HG03460 (cell line): ENCODE data around the gene PRDM16.

Experiments
- ATAC-seq: cut with Tn5 transposase; IDR thresholded peaks from one replicate; pipeline ENCODE4 v1.9.1; 2021; ENCODE audit not compliant: unreplicated experiment

The PRDM16 gene

DNA sequence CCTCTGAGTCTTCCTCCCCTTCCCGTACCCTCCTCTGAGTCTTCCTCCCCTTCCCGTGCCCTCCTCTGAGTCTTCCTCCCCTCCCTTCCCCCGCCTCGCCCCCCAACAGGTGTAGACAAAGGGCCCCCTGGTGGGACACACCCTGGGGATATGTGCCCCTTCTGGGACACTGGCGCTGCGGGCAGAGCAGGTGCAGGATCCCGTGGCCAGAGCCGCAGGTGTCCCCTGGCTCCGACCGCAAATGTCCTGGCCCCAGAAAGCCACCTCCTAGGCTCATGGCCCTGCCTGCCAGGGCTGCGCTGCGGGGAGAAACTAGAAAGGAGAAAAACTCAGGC lies 334.0 kb downstream of the PRDM16 start:
- no peak for ATAC-seq

DNA sequence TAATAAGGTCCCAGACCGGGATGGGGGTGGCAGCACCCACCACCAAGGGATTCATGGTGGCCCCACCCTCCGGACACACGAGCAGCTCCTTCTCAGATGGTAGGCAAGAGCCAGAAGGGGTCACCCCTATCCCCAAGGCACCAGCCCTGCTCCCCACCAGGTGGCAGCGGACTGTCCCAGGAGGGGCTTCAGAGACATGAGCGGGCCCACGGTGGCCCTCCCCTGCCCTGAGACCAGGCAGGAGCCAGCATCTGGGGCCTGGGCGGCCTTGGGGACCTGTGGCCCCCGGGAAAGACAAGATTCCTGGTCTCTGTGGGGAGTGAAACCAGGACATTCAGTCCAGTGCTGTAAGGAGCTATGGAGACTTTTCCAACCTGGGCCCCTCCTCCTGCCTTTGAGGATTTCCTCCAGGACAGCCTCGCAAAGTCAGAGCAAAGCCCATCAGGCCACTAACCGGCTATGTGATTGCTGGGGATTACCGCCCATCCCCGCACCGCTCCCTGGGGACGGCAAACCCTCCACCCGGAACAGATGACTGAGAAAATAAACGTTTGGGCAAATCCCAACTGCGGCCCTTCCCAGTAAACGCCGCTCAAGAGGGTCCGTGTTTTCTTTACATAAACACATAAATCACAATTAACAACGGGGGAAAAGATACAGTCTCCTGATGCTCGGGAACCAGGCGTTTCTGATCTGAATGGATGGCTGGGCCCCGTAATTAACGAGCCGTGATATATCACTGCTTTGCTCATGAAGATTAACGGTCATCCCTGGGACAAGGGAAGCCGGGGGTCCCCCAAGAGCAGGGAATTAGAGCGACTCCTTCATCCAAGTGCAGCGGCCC lies 334.6 kb downstream of the PRDM16 start:
- no peak for ATAC-seq

DNA sequence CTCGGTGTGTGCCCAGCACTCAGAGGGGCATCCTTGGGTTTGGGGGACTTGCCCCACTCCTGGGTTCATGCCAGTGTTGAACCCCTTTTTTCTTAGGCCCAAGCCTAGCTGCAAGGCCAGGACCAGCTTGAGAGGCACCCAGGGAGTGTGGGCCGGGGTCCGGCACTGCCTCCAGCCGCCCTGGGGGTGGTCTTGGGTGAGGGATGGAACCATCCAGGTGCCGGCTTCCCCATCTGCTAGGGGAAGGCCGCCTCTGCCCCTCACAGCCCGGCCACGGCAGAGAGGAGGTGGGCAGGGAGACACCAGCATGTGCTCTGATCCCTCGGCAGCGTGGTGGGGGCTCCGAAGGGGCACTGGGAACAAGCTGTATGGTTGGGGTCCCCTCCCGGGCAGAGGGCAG lies 335.3 kb downstream of the PRDM16 start:
- ATAC-seq: no peak

DNA sequence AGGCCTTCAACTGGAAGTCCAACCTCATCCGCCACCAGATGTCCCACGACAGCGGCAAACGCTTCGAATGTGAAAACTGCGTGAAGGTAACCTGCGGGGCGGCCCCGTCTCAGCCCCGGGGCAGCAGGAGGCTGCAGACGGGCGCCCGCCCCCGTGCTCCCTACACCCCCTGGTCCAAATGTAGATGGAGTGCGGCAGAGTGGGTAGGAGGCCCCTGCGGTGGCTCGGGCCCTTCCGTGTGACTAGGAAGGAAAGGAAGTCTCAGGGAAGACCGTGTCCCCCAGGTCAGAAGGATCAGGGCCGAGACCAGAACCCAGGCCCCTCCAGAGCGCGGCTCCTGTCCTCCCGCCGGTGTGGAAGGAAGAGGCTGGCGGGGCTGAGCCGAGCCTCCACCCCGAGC lies 335.8 kb downstream of the PRDM16 start:
- ATAC-seq: no peak

DNA sequence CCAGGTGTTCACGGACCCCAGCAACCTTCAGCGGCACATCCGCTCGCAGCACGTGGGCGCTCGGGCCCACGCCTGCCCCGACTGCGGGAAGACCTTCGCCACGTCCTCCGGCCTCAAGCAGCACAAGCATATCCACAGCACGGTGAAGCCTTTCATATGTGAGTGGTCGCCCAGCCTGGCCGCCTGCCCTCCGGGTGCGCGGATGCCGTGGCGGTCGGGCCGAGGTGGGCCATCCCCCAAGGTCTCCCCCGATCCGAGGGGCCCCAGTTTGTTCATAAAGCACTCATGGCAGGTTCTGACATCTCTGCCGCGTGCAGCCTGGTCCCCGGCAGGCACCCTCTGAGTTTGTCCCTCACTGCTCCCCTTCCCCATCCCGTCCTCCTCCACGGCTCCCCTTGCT lies 336.5 kb downstream of the PRDM16 start:
- no peak for ATAC-seq

DNA sequence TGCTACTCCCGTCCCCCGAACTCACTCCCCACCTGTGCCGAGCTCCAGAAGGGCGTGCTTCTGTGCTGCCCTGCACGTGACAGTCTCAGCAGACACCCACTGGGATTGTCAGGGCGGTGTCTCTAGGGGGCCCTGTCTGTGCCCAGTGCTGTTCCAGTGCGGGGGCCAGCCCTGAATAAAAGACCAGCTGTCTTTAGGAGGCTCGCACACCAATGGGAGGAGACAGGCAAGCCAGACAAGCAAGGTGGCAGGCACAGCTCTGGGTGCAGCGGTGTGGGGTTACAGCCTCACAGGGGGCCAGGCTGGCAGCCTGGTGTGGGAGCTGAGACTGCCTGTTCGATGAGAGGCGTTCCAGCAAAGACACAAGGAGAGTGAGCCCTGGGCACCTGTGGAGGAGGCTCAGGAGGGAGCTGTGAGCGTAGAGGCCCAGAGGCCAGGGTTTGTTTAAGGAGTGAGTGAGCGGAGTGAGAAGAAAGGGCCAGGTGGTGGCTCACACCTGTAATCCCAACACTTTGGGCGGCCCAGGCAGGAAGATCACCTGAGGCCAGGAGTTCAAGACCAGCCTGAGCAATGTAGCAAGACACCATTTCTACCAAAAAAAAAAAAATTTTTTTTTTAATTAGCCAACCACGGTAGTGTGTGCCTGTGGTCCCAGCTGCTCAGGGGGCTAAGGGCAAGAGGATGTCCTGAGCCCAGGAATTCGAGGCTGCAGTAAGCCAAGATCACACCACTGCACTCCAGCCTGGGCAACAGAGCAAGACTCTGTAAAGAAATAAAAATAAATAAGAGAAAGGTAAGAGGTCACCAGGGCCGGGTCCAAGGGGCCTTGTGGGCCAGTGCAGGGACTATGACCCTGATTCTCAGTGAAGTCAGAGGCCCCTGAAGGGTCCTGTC lies 337.2 kb downstream of the PRDM16 start:
- ATAC-seq: no peak

DNA sequence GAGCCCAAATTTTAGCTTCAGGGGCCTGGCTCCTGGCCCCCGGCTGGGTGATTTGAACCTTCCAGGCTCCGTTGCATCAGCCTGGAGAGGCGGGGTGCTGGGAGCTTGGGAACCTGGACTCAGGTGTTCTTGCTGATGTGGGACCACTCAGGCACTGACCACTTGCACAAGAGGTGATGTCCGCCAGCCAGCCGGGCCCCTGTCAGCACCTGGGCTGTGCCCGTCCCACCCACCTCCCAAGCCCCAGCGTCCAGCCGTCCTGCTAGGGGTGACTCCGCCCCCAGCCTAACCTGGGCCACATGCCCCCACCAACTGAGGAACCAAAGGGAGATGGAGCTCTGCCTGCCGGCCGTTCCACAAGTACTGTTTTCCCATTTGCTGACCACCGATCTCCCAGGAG lies 338.0 kb downstream of the PRDM16 start:
- ATAC-seq: no peak

DNA sequence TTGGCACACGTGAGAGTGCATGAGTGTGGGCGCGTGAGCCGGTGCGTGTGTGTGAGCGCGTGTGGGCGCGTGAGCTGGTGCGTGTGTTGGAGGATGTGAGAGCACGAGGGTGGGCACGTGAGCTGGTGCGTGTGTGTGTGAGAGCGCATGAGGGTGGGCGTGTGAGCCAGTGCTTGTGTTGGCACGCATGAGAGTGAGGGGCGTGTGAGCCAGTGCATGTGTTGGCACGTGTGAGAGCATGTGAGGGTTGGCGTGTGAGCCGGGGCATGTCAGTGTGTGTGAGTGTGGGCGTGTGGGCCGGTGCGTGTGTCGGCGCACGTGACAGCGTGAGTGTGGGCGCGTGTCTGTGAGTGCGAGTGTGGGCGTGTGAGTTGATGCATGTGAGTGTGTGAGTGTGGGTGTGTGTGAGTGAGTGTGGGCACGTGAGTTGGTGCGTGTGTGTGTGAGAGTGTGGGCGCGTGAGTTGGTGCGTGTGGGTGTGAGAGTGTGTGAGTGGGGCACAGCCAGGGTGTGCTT lies 339.8 kb downstream of the PRDM16 start:
- no peak for ATAC-seq

DNA sequence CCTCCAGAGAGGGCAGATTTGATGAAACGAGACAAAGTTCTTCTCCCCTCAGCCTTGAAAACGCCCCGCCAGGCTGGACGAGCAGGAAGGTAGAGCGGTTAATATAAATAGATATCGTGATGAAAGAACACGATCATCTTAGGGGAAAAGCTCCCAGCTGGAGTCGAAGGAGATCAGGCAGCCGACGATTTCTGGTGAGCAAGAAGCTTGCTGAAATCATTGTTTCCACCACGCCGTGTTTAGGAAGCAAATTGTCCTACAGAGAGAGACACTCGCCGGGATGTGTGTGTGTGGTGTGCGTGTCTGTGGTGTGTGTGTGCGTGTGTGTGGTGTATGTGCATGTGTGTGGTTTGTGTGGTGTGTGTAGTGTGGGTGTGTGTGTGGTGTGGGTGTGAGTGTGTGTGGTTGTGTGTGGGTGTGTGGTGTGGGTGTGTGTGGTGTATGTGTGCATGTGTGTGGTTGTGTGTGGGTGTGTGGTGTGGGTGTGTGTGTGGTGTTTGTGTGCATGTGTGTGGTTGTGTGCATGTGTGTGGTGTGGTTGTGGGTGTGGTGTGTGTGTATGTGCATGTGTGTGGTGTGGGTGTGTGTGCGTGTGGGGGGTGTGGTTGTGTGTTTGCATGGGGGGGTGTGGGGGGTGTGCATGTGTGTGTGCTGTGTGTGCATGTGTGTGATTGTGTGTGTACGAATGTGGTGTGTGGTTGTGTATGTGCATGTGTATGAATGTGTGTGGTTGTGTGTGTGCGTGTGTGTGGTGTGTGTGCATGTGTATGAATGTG lies 340.6 kb downstream of the PRDM16 start:
- no peak for ATAC-seq

DNA sequence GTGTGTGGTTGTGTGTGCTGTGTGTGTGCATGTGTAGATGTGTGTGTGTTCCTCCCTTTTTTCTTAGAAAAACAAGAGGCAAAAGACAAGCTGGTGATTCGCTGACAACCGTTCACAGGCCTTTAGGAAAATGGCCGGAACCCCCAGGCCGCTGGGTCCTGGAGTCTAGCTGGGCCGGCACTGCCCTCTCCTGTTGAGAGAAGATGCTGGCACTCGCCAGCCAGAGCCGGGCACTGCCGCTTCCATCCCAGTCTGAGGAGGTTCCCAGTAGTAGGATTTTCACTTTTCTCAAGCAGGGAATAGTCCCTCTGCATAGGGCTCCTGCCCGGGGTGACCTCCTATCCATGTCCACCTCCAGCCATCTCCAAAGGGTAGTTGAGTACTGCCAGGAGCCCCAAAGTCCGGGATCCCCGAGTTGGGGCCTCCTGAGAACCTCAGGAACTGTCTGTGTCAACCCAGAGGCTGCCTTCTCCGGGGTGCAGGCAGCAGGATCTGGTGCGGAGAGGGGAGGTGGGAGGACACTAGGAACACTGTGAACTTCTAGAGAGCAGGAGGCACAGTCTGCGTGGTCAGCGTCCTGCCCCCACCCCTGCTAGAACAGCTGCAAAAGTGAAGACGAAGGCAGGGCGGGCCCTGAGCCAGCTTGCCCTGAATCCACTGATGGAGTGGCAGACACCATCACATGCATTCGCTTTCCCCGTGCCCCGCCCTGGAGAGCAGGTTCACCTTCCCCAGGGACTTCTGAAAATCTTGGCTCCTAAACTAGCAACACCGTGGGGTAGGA lies 341.3 kb downstream of the PRDM16 start:
- no peak for ATAC-seq

DNA sequence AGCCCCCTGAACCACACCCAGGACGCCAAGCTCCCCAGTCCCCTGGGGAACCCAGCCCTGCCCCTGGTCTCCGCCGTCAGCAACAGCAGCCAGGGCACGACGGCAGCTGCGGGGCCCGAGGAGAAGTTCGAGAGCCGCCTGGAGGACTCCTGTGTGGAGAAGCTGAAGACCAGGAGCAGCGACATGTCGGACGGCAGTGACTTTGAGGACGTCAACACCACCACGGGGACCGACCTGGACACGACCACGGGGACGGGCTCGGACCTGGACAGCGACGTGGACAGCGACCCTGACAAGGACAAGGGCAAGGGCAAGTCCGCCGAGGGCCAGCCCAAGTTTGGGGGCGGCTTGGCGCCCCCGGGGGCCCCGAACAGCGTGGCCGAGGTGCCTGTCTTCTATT lies 342.8 kb downstream of the PRDM16 start:
- no peak for ATAC-seq

DNA sequence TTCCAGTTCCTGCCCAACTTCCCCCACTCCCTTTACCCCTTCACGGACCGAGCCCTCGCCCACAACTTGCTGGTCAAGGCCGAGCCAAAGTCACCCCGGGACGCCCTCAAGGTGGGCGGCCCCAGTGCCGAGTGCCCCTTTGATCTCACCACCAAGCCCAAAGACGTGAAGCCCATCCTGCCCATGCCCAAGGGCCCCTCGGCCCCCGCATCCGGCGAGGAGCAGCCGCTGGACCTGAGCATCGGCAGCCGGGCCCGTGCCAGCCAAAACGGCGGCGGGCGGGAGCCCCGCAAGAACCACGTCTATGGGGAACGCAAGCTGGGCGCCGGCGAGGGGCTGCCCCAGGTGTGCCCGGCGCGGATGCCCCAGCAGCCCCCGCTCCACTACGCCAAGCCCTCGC lies 343.4 kb downstream of the PRDM16 start:
- no peak for ATAC-seq

DNA sequence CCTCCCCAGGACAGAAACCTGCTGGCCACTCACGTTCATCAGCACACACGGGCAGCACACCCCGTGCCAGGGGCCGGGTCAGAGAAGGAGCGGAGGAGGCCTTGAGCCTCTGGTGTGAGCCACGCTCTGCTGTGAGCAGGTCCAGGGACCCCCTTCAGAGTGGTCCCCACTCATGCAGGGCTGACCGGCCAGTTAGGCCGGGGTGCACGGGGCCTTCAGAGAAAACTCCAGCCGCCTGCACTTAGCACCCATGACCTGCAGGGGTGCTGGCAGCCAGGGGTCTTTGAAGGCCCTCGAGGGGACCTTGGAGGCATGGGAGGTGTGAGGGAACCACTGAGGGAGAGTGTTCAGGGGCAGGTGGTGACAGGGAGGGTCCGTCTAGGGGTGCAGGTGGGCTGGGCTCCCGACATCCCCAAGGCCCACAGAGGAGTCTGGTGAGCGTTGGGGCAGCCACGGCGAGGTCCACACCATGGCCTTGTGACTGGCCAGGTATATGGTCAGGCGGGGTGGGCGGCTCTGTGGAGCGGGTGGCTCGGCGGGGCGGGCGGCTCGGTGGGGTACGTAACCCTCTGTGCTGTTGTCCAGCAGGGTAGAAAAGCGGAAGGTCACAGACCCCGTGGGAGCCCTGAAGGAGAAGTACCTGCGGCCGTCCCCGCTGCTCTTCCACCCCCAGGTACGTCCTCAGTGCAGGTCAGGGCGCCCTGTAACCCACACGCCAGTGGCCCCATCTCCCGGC lies 345.1 kb downstream of the PRDM16 start:
- ATAC-seq: no peak

DNA sequence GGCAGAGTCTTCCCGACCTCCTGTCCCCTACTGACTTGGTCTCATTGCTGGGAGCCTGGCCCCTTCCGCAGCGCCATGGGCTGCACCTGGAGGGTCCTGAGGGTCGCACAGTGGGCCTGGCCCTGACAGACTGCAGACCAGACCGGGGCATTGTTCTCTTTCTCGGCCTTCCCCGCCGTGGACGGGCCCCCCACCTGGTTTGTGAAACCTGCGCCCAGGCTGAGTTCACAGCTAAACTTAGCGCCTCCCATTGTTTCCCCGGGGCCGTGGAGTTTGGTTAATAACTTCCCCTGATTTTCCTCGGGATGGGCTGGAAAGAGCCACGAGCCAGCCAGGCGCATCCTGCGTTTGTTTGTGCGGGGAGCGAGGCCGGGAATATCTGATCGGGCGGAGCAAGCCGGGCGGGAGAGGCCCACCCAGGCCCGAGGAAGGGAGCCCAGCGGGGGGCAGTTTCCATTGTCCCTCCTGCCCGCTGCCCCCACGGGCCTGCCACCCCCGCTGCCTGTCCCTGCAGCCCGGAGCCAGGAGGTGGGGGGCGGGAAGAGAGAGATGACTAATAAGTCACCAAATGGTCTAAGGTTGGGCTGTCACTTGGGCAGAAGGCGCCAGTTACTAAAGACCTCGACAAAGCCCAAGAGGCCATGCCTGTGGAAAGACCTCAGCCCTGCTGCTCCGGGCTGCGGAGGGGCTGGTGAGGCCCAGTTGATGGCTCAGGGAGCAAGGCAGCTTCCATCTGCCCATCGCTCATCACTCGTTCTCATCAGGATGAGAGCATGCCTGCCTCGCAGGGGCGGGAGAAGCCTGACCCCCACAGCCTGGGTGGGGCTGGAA lies 346.5 kb downstream of the PRDM16 start:
- no peak for ATAC-seq

DNA sequence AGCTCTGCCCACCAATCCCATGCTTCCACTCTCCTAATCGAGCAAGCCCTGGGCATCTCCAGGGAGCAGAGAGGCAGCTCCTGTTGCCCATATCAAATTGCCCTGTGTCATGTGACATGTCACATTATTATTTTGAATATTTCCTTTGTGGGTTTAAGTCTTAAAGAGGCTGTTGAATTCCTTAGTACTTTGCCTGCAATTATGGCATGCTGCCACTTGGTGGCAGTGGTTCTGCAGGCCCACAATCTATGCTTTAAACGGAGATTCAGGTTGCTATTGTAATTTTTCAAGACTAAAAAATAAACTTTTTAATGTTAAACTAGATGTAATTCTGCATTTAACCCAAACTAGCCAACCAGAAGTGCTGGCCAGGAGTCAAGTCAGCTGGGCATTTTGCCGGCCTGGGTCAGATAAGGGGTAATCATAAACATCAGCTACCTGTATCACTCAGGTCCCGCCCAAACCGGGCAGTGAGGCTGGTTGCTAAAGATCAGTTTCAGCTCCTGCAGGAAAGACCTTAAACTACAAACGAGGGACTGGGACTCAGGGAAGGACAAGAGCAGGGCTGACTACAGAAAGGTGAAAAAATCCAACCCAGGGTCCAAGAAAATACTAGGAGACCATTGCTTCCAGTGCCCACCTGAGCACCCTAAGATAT lies 348.2 kb downstream of the PRDM16 start:
- ATAC-seq: no peak

DNA sequence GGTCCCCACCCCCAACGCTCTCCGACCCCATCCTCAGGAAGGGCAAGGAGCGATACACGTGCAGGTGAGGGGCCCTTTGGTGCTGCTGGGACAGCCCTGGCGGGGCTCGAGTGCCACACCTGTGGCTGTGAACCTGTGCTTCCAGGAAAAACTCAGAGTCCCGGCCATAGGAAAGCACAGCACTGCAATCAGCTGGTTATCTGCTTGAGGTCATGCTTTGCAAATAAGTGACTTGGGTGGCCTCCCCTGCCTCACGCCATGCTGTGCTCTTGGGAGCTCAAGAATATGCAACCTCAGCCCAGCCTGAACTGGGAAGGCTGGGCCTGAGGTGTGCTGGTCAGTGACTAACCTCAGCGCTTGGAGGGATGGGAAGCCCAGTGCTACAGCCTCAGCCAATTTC lies 348.9 kb downstream of the PRDM16 start:
- no peak for ATAC-seq

DNA sequence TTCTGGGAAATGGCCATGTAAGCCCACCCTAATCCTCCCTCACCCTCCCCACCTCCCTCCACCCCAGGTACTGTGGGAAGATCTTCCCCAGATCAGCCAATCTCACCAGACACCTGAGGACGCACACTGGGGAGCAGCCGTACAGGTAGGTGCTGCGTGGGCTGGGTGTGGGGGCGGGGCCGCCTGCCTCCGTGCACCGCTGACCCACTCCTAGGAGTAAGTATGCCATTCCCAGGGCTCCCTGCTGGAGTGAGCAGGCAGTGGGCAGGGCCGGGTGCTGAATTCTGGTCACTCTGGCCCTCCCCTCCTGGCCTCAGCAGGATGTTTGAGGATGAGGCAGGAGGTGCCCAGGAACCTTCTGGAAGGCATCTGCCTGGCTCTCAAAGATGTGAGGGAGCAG lies 349.6 kb downstream of the PRDM16 start:
- no peak for ATAC-seq

DNA sequence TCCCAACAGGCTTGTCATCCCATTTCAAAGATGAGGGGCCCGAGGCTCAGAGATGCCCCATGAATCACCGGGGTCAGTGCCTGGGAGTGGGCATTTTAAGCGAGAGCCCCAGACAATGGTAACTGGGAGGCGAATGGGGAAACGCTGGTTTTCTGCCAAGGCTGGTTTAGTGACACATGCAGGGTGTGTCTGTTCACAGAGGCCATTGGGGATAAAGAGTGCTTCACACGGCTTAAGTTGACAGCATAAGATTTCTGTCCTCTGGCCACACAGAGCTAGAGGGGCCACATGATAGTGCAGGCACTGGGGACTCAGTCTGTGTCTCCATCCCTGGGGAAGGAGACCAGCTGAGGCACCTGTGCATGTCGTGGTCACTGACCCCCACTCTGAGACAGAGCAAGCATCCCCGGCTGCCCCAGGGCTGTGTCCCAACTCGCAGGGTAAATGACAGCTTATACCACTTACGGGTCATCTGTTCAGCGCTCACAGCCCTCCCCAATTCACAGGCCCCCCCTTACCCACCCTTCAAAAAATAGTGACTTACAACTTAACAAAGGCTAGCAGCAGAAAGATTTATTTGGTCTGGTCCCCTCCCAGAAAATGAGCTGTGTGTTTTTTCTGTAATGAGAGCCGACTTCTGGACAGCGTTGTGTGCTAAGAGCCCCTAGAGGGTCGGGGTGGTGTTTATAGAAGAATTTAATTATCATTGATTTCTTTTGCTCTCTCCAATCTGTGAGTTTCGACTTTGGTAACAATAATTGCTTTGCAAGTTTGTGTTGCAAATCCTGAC lies 350.6 kb downstream of the PRDM16 start:
- no peak for ATAC-seq
